ENCODE data around the gene SCAPER.
"Not testable (repeated sequence)": the region's sequence is repeated elsewhere in the genome, so short reads cannot be mapped to it uniquely, and the experiment has no call there.

Gene SCAPER

GRCh38 chr15:76335307-76336253, 569.6 kb downstream of the SCAPER start:
- no peak for DNase-seq

DNA sequence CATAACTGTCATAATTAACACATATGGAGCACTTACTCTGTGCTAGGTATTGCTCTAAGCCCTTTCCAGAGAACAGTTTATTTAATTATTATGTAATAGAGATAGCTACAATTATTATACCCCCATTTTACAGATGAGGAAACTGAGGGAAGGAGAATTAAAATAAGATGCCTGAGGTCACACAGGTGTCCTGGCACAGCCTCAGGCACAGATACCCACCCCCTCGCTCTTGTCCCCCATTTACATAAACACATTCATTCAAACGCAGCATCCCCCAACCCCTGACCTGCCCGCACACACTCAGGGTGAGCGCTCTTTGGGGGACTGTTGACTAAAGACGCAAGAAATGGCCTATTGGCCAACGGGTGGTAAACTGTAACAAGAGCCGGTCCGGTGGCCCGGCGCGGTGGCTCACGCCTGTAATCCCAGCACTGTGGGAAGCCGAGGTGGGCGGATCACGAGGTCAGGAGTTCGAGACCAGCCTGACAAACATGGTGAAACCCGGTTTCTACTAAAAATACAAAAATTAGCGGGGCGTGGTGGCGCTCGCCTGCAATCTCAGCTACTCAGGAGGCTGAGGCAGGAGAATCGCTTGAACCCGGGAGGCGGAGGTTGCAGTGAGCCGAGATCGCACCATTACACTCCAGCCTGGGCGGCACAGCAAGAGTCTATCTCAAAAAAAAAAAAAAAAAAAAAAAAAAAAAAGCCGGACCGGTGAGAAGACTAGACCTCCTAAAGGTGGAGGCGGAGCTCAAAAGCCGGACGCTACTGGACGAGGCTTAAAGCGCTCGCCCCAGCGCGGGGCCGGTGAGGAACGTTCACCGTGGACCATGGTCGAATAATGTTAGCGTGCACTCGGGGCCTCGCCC, 570.5 kb downstream of the SCAPER start:
- no peak for DNase-seq

- no peak for DNase-seq
Observed at GRCh38 chr15:76333720-76334437, 571.3 kb downstream of the SCAPER start.

- no peak for DNase-seq
Observed at GRCh38 chr15:76333309-76333708, 571.8 kb downstream of the SCAPER start.

DNA sequence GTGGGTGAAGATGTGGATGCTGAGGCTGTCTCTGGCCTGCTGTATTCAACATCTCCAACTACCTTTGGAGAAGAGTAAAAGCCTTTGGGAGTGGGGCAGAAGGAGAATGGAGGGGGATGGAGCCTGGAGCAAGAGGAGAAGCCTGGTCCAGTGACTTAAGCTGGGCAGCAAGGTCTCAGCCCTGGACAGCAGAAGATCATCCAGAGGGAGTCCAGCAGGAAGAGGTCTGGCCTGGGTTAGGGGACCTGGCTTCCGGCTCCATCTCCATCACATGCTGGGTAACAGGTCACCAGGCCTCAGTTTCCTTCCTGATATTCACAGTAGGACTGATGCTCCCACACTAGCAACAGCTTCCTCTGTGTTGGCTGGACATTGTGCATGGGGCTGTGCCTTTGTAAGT, 572.3 kb downstream of the SCAPER start:
- no peak for DNase-seq

GRCh38 chr15:76330080-76330680, 575.0 kb downstream of the SCAPER start:
- no peak for DNase-seq

DNA sequence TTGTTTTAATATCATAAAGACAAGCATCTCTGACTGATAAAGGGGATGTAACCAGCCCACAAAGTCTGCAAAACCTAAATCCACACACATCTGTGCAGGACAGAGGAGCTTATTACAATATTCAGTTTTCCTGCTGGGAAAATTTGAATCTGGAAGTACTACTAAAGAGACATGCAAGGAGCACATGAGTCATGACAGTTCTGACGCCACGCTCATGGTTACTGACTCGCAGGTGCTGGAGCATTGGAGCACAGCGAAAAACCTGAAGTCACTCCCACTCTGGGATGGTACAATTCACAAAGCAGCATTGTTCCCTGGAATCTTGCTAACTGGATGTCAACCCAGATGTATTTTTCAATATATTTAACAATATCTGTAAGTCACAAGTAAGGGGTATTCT, 576.2 kb downstream of the SCAPER start:
- no peak for DNase-seq

- no peak for DNase-seq
Observed at GRCh38 chr15:76328106-76328696, 576.9 kb downstream of the SCAPER start.

DNA sequence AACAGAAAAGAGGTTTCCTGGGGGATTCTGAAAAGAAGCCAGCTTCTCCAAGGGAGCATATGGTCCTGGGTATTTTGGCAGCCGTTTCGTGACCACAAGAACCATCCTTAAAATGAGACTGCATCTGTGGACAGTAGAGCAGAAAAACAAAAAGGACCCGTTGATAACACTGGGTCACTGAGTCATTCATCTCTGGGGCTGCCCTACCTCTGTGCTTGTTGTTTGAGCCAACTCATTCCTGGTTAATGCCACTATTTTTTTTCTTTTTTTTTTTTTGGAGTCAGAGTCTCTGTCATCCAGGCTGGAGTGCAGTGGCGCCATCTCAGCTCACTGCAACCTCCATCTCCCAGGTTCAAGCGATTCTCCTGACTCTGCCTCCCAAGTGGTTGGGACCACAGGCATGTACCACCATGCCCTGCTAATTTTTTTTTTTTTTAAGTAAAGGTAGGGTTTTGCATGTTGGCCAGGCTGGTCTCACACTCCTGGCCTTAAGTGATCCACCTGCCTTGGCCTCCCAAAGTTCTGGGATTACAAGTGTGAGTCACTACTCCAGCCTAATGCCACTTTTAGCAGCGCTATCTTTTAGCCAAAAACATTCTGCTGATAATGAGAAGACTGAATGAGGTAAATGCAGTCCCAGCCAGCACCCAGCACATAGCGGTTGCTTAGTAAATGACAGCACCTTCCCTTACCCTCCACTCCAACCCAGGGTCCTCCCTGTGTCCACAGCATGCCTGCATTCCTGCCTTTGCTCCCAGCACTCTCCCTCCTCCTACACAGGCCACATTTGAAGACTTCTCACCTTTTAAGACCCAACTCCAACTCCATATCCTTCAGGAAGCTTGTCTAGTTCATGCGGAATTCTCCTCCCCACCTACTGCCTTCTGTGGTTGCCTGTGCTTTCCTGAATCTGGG, 577.7 kb downstream of the SCAPER start:
- DNase-seq = peak; percentile 73

GRCh38 chr15:76325704-76326103, 579.4 kb downstream of the SCAPER start:
- no peak for DNase-seq

- no peak for DNase-seq
Observed at GRCh38 chr15:76324066-76324465, 581.1 kb downstream of the SCAPER start.

DNA sequence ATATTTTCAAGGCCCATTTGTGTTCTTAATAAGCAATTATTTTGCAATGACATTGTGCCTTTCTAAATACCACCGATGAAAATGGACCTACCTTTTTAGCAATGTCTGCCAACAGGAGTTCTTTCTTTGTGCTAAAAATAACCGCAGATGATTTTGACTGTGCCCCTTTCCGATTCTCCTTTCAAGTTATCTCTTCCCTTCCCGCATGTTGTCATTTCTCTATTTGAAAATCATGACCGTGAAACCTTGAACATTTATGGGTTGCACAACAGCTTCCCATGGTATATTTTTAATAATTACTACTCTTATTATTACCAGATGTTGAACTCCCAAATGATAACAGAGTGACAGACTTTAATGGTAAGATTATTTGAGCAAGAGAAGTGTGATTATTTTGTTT, 583.5 kb downstream of the SCAPER start:
- DNase-seq = no peak

GRCh38 chr15:76321171-76321570, 584.0 kb downstream of the SCAPER start:
- peak; percentile 42 for DNase-seq

- DNase-seq = no peak
Observed at GRCh38 chr15:76320012-76320411, 585.1 kb downstream of the SCAPER start.

DNA sequence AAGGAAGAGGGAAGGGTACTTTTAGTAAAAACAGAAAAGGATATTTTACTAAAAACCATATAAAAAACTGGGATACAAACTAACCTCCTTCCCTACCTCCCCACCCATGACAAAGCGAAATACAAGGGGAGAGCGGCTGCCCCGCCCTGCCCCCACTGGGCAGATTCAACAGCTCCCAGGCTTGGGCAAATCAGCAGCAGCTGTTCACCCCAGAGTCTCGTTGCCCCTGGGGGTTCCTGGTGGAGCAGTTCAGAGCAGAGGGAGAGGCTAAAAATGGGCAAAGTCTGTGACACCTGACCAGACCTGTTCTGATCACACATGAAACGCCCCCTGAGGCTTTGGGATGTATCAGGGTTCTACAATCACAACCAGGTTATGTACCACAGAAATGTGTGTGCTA, 591.4 kb downstream of the SCAPER start:
- DNase-seq = peak; percentile 99

DNA sequence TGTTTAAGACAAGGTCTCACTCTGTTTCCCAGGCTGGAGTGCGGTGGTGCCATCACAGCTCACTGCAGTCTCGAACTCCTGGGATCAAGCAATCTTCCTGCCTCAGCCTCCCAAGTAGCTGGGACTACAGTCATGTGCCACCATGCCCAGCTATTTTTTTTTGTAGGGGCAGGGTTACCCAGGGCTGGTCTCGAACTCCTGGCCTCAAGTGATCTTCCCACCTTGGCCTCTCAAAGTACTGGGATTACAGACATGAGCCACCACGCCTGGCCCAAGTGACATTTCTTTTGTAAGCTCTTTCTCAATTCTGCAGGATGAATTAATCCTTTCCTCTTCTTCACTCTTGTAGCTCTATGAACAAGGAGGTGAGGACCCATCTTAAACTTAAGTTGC, 592.0 kb downstream of the SCAPER start:
- DNase-seq = not testable (repeated sequence)

GRCh38 chr15:76312540-76313174, 592.5 kb downstream of the SCAPER start:
- peak; percentile 64 for DNase-seq

DNA sequence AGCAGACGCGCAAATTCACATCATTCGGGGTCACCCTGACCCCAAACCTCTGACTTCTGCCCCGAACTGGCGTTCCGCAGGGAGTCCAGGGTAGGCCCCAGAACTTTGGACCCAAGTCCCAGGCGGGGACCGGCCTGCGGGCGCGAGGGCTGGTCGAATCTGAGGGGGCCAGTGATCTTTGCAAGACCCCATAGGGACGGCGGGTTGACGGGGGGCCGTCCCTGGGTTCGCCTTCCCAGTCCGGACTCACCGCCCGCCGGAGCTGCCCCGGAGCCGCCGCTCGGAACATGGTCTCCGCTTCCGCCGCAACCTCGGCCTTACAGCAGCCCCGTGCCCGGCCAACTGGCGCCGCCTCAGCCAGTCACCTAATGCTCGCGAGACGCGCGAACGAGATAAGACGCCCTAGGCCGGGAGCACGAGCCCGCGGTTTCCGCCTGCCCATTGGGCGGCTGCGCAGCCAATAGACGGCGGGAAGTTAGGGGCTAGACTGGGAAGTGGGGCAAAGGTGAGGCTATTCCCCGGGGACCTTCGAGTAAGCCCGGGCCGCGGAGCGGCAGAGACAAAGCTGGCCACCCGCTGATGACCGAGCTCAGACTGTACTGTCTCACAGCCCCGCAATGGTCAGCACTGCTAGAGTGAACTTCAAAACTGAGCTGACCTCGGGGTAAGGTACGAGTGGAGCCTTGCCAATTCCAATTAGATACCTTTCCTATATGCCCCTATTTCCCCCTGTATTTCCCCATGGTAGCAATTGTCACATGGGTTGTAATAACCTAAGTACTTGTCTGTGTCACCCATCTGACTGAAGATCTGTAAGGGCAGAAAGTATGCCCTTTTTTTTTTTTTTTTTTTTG, 593.8 kb downstream of the SCAPER start, which contains the start of gene ETFA:
TSS of gene ETFA (minus strand) at position 370 of the 854 bp plus-strand sequence. CDS start at position 289, 81 bp downstream.
- peak; percentile 99 for DNase-seq

- no peak for DNase-seq
Observed at GRCh38 chr15:76310475-76311099, 594.6 kb downstream of the SCAPER start.

Measured in NCI-H2171 treated with DMSO at 0.1 percent for 48 hours (cell line).